Stimulated activated naive CD8-positive, alpha-beta T cell treated with anti-CD3 and anti-CD28 coated beads, Interleukin-15, Interleukin-2, amounts not matched to agents 100 U/mL and 50 U/mL, for 24 hours (primary cell): ENCODE results near the gene UTS2B.

ENCODE experiments used
- ATAC-seq: fragments of 150-1000 bp; cut with Tn5 transposase; one replicate; pipeline ENCODE4 v1.10.0; 2021
- DNase-seq: peaks from one replicate; pipeline ENCODE4 v3.0.0; 2021

Gene UTS2B

GRCh38 chr3:191238321-191238817 lies 92.0 kb downstream of the UTS2B start:
- no peak for ATAC-seq
- DNase-seq = no peak

- ATAC-seq = no peak
Observed at GRCh38 chr3:191237047-191237882, 93.1 kb downstream of the UTS2B start.

GRCh38 chr3:191236646-191237045 lies 93.7 kb downstream of the UTS2B start:
- ATAC-seq = no peak

More at GRCh38 chr3:191237047-191237882, 93.1 kb downstream of the UTS2B start:
- DNase-seq = no peak

GRCh38 chr3:191235331-191236314 lies 94.7 kb downstream of the UTS2B start:
- ATAC-seq = no peak
- no peak for DNase-seq

More at GRCh38 chr3:191236646-191237045, 93.7 kb downstream of the UTS2B start:
- no peak for DNase-seq

- DNase-seq (no peak), ATAC-seq (no peak)
Observed at GRCh38 chr3:191234216-191234615, 96.1 kb downstream of the UTS2B start.

GRCh38 chr3:191227541-191227940 lies 102.8 kb downstream of the UTS2B start:
- ATAC-seq (no peak), DNase-seq (no peak)

GRCh38 chr3:191221638-191222037 lies 108.7 kb downstream of the UTS2B start:
- ATAC-seq (no peak), DNase-seq (no peak)

GRCh38 chr3:191220908-191221307 lies 109.4 kb downstream of the UTS2B start:
- ATAC-seq (no peak), DNase-seq (no peak)

GRCh38 chr3:191217301-191217700 lies 113.0 kb downstream of the UTS2B start:
- DNase-seq = no peak
- ATAC-seq = no peak
